K562 (cell line): ENCODE measurements around the gene TLR5. TPM values are rescaled to one million over a fixed set of nuclear protein-coding genes. Genes with fewer than 3 reads are reported as not detected.
A peak's percentile ranks its signal among the peaks of the same experiment; 100 is the strongest.

Experiments
- ATAC-seq: fragments of 200-7000 bp; cut with Tn5 transposase; 3 replicates; pipeline ENCODE4 v1.9.1; 2020; ENCODE audit warnings: moderate library complexity
- BruUV-seq: library from RNA; stranded (reverse); fragments of 400-500 nt; replicated peaks from 2 replicates; lab custom pipeline; 2021; lab: Mats Ljungman, UMichigan
- CTCF ChIA-PET: fragments of 300-600 bp; formaldehyde crosslinking; extraction: SDS; loops from one replicate; lab custom pipeline; 2021; ENCODE audit warnings: low intra/inter-chr PET ratio; lab: Yijun Ruan, JAX
- POLR2A ChIA-PET: fragments of 300-600, 350-650 bp; sonication (Branson Sonifier 250); formaldehyde crosslinking; extraction: SDS; loops from one replicate; lab custom pipeline; 2021; ENCODE audit warnings: antibody characterized with exemption, inconsistent platforms; lab: Yijun Ruan, JAX
- DNase-seq, 4 experiments: peaks; one replicate each; pipeline versions ENCODE4 v3.0.0 to v3.0.0-alpha.2; 2011 to 2018; ENCODE audit warnings: low spot score in 3 of 4, mixed read lengths in 3 of 4; ENCODE audit errors: extremely low read depth in 1 of 4
- FAIRE-seq: peaks from 2 replicates; lab custom pipeline; 2011; peaks lifted over from hg19 to GRCh38; lab: Jason Lieb, UNC
- H2AFZ ChIP-seq: 2 replicates; pipeline ENCODE4 v1.6.0; 2011; ENCODE audit warnings: low read depth, low read length, control low read depth, inconsistent platforms
- H3K27ac ChIP-seq: fragments of 200-600 bp; 3 replicates; pipeline ENCODE4 v1.8.0; 2011; ENCODE audit warnings: low read depth, mild to moderate bottlenecking, control low read depth, inconsistent platforms, low read length, moderate library complexity, mixed read lengths; ENCODE audit errors: extremely low read depth
- H3K27me3 ChIP-seq, 2 experiments: fragments of 300-600 bp in 1 of 2; 2 replicates in 1 of 2; 3 replicates in 1 of 2; pipeline versions ENCODE4 v1.6.0 to v1.8.0; 2011; ENCODE audit warnings: inconsistent platforms in 2 of 2, low read length in 2 of 2, mild to moderate bottlenecking in 1 of 2, mixed read lengths in 1 of 2, moderate library complexity in 1 of 2; ENCODE audit not compliant: control insufficient read depth in 2 of 2, insufficient read depth in 2 of 2
- H3K36me3 ChIP-seq: fragments of 300-600 bp; 3 replicates; pipeline ENCODE4 v1.8.0; 2011; ENCODE audit warnings: mild to moderate bottlenecking, low read length, inconsistent platforms; ENCODE audit not compliant: control insufficient read depth, insufficient read depth
- H3K4me1 ChIP-seq, 2 experiments: fragments of 200-600 bp in 1 of 2; replicated peaks in 1 of 2; 2 replicates in 1 of 2; 3 replicates in 1 of 2; pipeline versions ENCODE4 v1.5.1 to v1.8.0; 2011; ENCODE audit warnings: inconsistent platforms in 2 of 2, low read length in 2 of 2, mild to moderate bottlenecking in 1 of 2, mixed read lengths in 1 of 2, moderate library complexity in 1 of 2; ENCODE audit not compliant: control insufficient read depth in 2 of 2, insufficient read depth in 2 of 2
- H3K4me2 ChIP-seq: 2 replicates; pipeline ENCODE4 v1.6.1; 2011; ENCODE audit warnings: low read length, control low read depth, inconsistent platforms, mixed read lengths; ENCODE audit not compliant: insufficient read depth
- H3K4me3 ChIP-seq: fragments of 200-600 bp; sonication (generic), shearing (Covaris generic); 2 replicates; pipeline ENCODE4 v1.5.1; 2016; ENCODE audit warnings: control low read depth, inconsistent platforms
- H3K79me2 ChIP-seq: fragments of 200-600 bp; 3 replicates; pipeline ENCODE4 v1.8.0; 2011; ENCODE audit warnings: low read length, inconsistent platforms; ENCODE audit not compliant: control insufficient read depth, insufficient read depth
- H3K9ac ChIP-seq, 2 experiments: 2 replicates each; pipeline versions ENCODE4 v1.6.0 to v1.6.1; 2011; ENCODE audit warnings: low read depth in 2 of 2, low read length in 2 of 2, control low read depth in 1 of 2, inconsistent platforms in 1 of 2, mild to moderate bottlenecking in 1 of 2, mixed read lengths in 1 of 2; ENCODE audit not compliant: insufficient read depth in 1 of 2
- H3K9me1 ChIP-seq: one replicate; pipeline ENCODE4 v1.6.0; 2011; ENCODE audit warnings: inconsistent platforms, mild to moderate bottlenecking, low read length, moderate library complexity; ENCODE audit not compliant: control insufficient read depth, insufficient read depth
- H3K9me3 ChIP-seq: replicated peaks from 2 replicates; pipeline ENCODE4 v1.5.1; 2011; ENCODE audit warnings: low read depth, low read length, inconsistent platforms; ENCODE audit not compliant: control insufficient read depth, insufficient read depth
- H4K20me1 ChIP-seq: replicated peaks from 2 replicates; pipeline ENCODE4 v1.6.1; 2011; ENCODE audit warnings: low read length, inconsistent platforms, mixed read lengths; ENCODE audit not compliant: control insufficient read depth, insufficient read depth
- CLOCK ChIP-seq: fragments of 250-450 bp; sonication (Bioruptor Pico); IDR thresholded peaks from 2 replicates; pipeline ENCODE4 v1.4.0; 2020; ENCODE audit warnings: mild to moderate bottlenecking, moderate library complexity, borderline replicate concordance
- CTCF ChIP-seq, 3 experiments: IDR thresholded peaks in 2 of 3; conservative IDR thresholded peaks in 1 of 3; 2 replicates each; pipeline ENCODE4 v1.5.1; 2011 to 2012; ENCODE audit warnings: low read length in 3 of 3, mild to moderate bottlenecking in 3 of 3, control low read depth in 2 of 3, improper control_type of control experiment in 1 of 3, inconsistent platforms in 1 of 3, low read depth in 1 of 3, mixed read lengths in 1 of 3, moderate library complexity in 1 of 3; ENCODE audit not compliant: insufficient read depth in 2 of 3
- DNMT1 ChIP-seq: fragments of 450-650 bp; IDR thresholded peaks from 2 replicates; pipeline ENCODE4 v1.6.1; 2016; ENCODE audit warnings: antibody characterized with exemption, mild to moderate bottlenecking
- HDGF ChIP-seq: fragments of 450-650 bp; IDR thresholded peaks from 2 replicates; pipeline ENCODE4 v1.6.1; 2016
- MCM5 ChIP-seq: fragments of 450-650 bp; IDR thresholded peaks from 2 replicates; pipeline ENCODE4 v1.6.1; 2016; ENCODE audit warnings: low read depth
- MEF2D ChIP-seq: conservative IDR thresholded peaks from 2 replicates; pipeline ENCODE4 v1.6.1; 2016; ENCODE audit warnings: low read depth, missing genetic modification characterization, missing compliant biosample characterization
- PHF21A ChIP-seq: fragments of 450-650 bp; IDR thresholded peaks from 2 replicates; pipeline ENCODE4 v1.6.1; 2017; ENCODE audit warnings: low read depth, borderline replicate concordance
- POLR2A ChIP-seq: fragments of 450-650 bp; conservative IDR thresholded peaks from 2 replicates; pipeline ENCODE4 v1.6.1; 2016
- TARDBP ChIP-seq: fragments of 450-650 bp; IDR thresholded peaks from 2 replicates; pipeline ENCODE4 v1.6.1; 2016
- TEAD1 ChIP-seq, 2 experiments: fragments of 450-650 bp in 1 of 2; sonication (generic) in 1 of 2; formaldehyde crosslinking; IDR thresholded peaks; 2 replicates each; pipeline versions ENCODE4 v1.4.0 to v1.8.0; 2020 to 2022; ENCODE audit warnings: mild to moderate bottlenecking in 2 of 2, missing genetic modification reagents in 1 of 2
- YY1 ChIP-seq, 3 experiments: IDR thresholded peaks; 2 replicates each; pipeline ENCODE4 v1.6.1; 2011; ENCODE audit warnings: low read length in 2 of 3, mild to moderate bottlenecking in 2 of 3, moderate library complexity in 2 of 3, borderline replicate concordance in 1 of 3, control low read depth in 1 of 3, low read depth in 1 of 3; ENCODE audit not compliant: insufficient read depth in 3 of 3, insufficient replicate concordance in 2 of 3, control insufficient read depth in 1 of 3, insufficient read length in 1 of 3; ENCODE audit errors: extremely low read depth in 1 of 3
- ZBTB34 ChIP-seq: fragments of 250-450 bp; sonication (Bioruptor Pico); IDR thresholded peaks from 2 replicates; pipeline ENCODE4 v1.8.0; 2021; ENCODE audit warnings: mild to moderate bottlenecking, moderate library complexity
- ZKSCAN8 ChIP-seq: fragments of 200-800 bp; sonication (Bioruptor generic); IDR thresholded peaks from 2 replicates; pipeline ENCODE4 v1.6.1; 2016; ENCODE audit warnings: missing genetic modification characterization, missing compliant biosample characterization
- ZNF140 ChIP-seq: fragments of 250-450 bp; sonication (Bioruptor Pico); IDR thresholded peaks from 2 replicates; pipeline ENCODE4 v1.8.0; 2021; ENCODE audit warnings: moderate library complexity, mild to moderate bottlenecking, inconsistent platforms
- WGBS: fragments of 100-300 bp; shearing (Covaris generic); methylation state at CpG from one replicate; pipeline ENCODE4 v1.1.6; 2016; ENCODE audit warnings: low coverage, mixed read lengths; ENCODE audit not compliant: insufficient coverage; ENCODE audit errors: missing lambda C conversion rate; 5-methylcytosine and 5-hydroxymethylcytosine counted together
- in situ Hi-C: fragments of 300-500 bp; cut with MboI; formaldehyde crosslinking; loops from 4 replicates; pipeline ENCODE4 v1.15.0; 2018; ENCODE audit warnings: inconsistent platforms, mixed read lengths
- intact Hi-C: fragments of 100-400 bp; cut with micrococcal nuclease; formaldehyde crosslinking; loops from 2 replicates; pipeline ENCODE4 v1.14.2; 2022
- polyA plus RNA-seq, 8 experiments: library from polyadenylated mRNA; depleted of rRNA in 4 of 8; stranded (reverse) in 5 of 8; unstranded in 3 of 8; fragments of >200 nt; fragmentation: Nextera tagmentation in 2 of 8; fragmentation: Illumina TruSeq in 1 of 8; extraction: Ambion mirVana in 2 of 8; extraction: Trizol in 1 of 8; gene quantifications; 2 replicates each; pipeline versions ENCODE4 v1.2.1 to v1.2.3, GENCODE V29; 2011 to 2014; ENCODE audit warnings: inconsistent platforms in 1 of 8, missing spikeins in 1 of 8
- total RNA-seq, 7 experiments: library from RNA; depleted of rRNA in 6 of 7; stranded (reverse); fragments of >200 nt in 6 of 7; fragmentation: Illumina TruSeq in 2 of 7; extraction: Trizol in 2 of 7; gene quantifications; 2 replicates each; pipeline versions ENCODE4 v1.2.1 to v1.2.3, GENCODE V29; 2011 to 2021; ENCODE audit warnings: low replicate concordance in 1 of 7

Gene TLR5
- total and polyA plus RNA-seq, 9 of the 15 experiments (the other 6 are each of a cell fraction or from before 2014, with no cell fraction given) = 0.93 to 7.4 (median 1.9) TPM

GRCh38 chr1:223081181-223081994 lies 61.7 kb downstream of the TLR5 start:
- peak; percentile 89 for FAIRE-seq
- in situ Hi-C loops = loop anchor here (10.0 kb wide), 2 partner anchors 287 to 617 kb away; no protein-coding TSS in a partner anchor
- H3K27ac ChIP-seq = no peak overlapping the region
- no peak for TF ChIP-seq POLR2A
- peak; percentile 53; the same call in 1 of the 2 replicates for TF ChIP-seq TARDBP
- no peak for TF ChIP-seq CLOCK (CRISPR knock-in tag)
- peak; percentile 92 to 98 (median 94) for TF ChIP-seq CTCF (IDR thresholded peaks at IDR 0.05 in 2 of 3, conservative IDR thresholded peaks at IDR 0.05 in 1 of 3; ENCODE audit: insufficient read depth in 2 of 3, low read depth in 1 of 3, low read length in 3 of 3)
- TF ChIP-seq TEAD1 (CRISPR knock-in tag; IDR thresholded peaks at IDR 0.05) = peak in 1 of 2 experiments; percentile 95; a peak in 3 of 4 replicates
- TF ChIP-seq ZBTB34 (CRISPR knock-in tag) = no peak
- TF ChIP-seq HDGF = 0 out of 2 replicates have a peak, but pooled peaks have one; percentile 62
- TF ChIP-seq YY1 (IDR thresholded peaks at IDR 0.05; ENCODE audit: borderline replicate concordance in 1 of 3, control insufficient read depth in 1 of 3, extremely low read depth in 1 of 3, insufficient read depth in 3 of 3, insufficient read length in 1 of 3, insufficient replicate concordance in 2 of 3, low read depth in 1 of 3, low read length in 2 of 3) = peak in 1 of 3 experiments; percentile 27
- TF ChIP-seq MCM5 = no peak
- peak; percentile 77; the same call in 1 of the 2 replicates for TF ChIP-seq PHF21A
- no peak for TF ChIP-seq ZKSCAN8 (CRISPR knock-in tag)
- TF ChIP-seq DNMT1 = no peak
- no peak for TF ChIP-seq MEF2D (tag)
- no peak for TF ChIP-seq ZNF140

More at GRCh38 chr1:223081181-223081994, 61.7 kb downstream of the TLR5 start:
- peak; percentile 87 to 94 (median 90) for DNase-seq
- no peaks in the 10 kb centered on the region for H3K79me2 ChIP-seq
- no peaks in the 10 kb centered on the region for H3K9me3 ChIP-seq
- peak overlapping the region in 1 of 2 experiments; percentile 46; a peak in 3 of 4 replicates for H3K9ac ChIP-seq
- no TSS peak for BruUV-seq
- CTCF ChIA-PET = interaction anchor here (0.5 to 1.8 kb wide), 9 partner anchors 136 to 1537 kb away, joined by 3 to 14 read pairs (median 3); no protein-coding TSS in a partner anchor
- H4K20me1 ChIP-seq = peaks cover 4% of the 10 kb centered on the region; the same call in 1 of the 2 replicates
- no peaks in the 10 kb centered on the region for H3K36me3 ChIP-seq
- peak overlapping the region; percentile 79 for H2AFZ ChIP-seq
- WGBS = under 1% methylated on average over 31 of the region's 33 CpGs
- peaks cover 2% of the 10 kb centered on the region for H3K9me1 ChIP-seq
- H3K4me1 ChIP-seq = peaks cover 0 to 12% of the 10 kb centered on the region in 2 experiments; a peak in 3 of 5 replicates
- POLR2A ChIA-PET = interaction anchor here (0.7 kb wide), 1 partner anchor 276 kb away, joined by 3 read pairs; no protein-coding TSS in a partner anchor
- intact Hi-C loops = loop anchor here (1.0 to 5.0 kb wide), 5 partner anchors 42 to 616 kb away; no protein-coding TSS in a partner anchor
- peaks cover 17 to 77% of the 10 kb centered on the region in 2 experiments; a peak in 4 of 5 replicates for H3K27me3 ChIP-seq
- peak overlapping the region; percentile 66 for H3K4me2 ChIP-seq
- peak overlapping the region; percentile 22 for H3K4me3 ChIP-seq
- peak; percentile 98 for ATAC-seq
